ENCODE results near the gene RABAC1.

Gene RABAC1

GRCh38 chr19:41913538-41914423 lies 45.3 kb downstream of the RABAC1 start:
- no peak for DNase-seq

- DNase-seq, result no peak
These were observed 46.1 kb downstream of the RABAC1 start for GRCh38 chr19:41912899-41913537.

GRCh38 chr19:41911889-41912731 lies 47.0 kb downstream of the RABAC1 start:
- no peak for DNase-seq

GRCh38 chr19:41910992-41911888 lies 47.9 kb downstream of the RABAC1 start:
- DNase-seq, result no peak

- no peak for DNase-seq
These were observed 48.7 kb downstream of the RABAC1 start for GRCh38 chr19:41910240-41910991.

- DNase-seq, result no peak
These were observed 49.4 kb downstream of the RABAC1 start for GRCh38 chr19:41909706-41910105.

- no peak for DNase-seq
These were observed 50.2 kb downstream of the RABAC1 start for GRCh38 chr19:41908724-41909464.

- DNase-seq, result no peak
These were observed 51.0 kb downstream of the RABAC1 start for GRCh38 chr19:41907994-41908615.

GRCh38 chr19:41906916-41907680 lies 52.0 kb downstream of the RABAC1 start:
- DNase-seq, result no peak
